ENCODE measurements around the gene CACNA2D4. TPM values are rescaled to one million over a fixed set of nuclear protein-coding genes. Genes with fewer than 3 reads are reported as not detected.

CACNA2D4 gene
- total and polyA plus RNA-seq, 2 donors (not counting 3 experiments of a cell fraction or from before 2014, with no cell fraction given), result 0.58 to 0.73 TPM

GRCh38 chr12:1862973-1863372, 55.5 kb downstream of the CACNA2D4 start:
- POLR2A ChIA-PET, result interaction anchor here (0.6 kb wide), 1 partner anchor 209 kb away, joined by 5 read pairs; no protein-coding TSS in a partner anchor
- intact Hi-C loops (cut with micrococcal nuclease), result no loop called here
- H3K4me2 ChIP-seq (ENCODE audit: insufficient read depth, low read length), result no peak overlapping the region
- H3K27ac ChIP-seq (ENCODE audit: insufficient read depth, low read depth, low read length), result no peak overlapping the region
- no peak overlapping the region for H3K4me3 ChIP-seq (replicated peaks in 1 of 3; ENCODE audit: insufficient read depth in 1 of 3, low read depth in 1 of 3, low read length in 3 of 3)
- CTCF ChIA-PET, result interaction anchor here (1.2 kb wide), 1 partner anchor 77 kb away, joined by 5 read pairs; no protein-coding TSS in a partner anchor
- DNase-seq (ENCODE audit: low read depth, low spot score) (no peak), FAIRE-seq (no peak)
- no peak overlapping the region for H3K9ac ChIP-seq (replicated peaks; ENCODE audit: extremely low read depth, insufficient read depth, low read length)
- no peaks in the 10 kb centered on the region for H3K9me1 ChIP-seq (replicated peaks; ENCODE audit: control insufficient read depth, extremely low read depth, insufficient read depth, low read length)
- no peaks in the 10 kb centered on the region for H3K36me3 ChIP-seq (ENCODE audit: control insufficient read depth in 2 of 2, extremely low read depth in 1 of 2, insufficient read depth in 2 of 2, low read length in 2 of 2)
- dilution Hi-C loops (cut with MboI; ENCODE audit: extremely low pct_ligation_motif_present, low sequenced_read_pairs), result no loop called here
- no peaks in the 10 kb centered on the region for H3K79me2 ChIP-seq (ENCODE audit: control insufficient read depth, insufficient read depth, low read length)
- TF ChIP-seq FOS (IDR thresholded peaks at IDR 0.05; ENCODE audit: borderline replicate concordance, insufficient read depth, low read length) (no peak), CTCF (IDR thresholded peaks at IDR 0.05; ENCODE audit: extremely low read depth in 1 of 2, insufficient read depth in 1 of 2, low read depth in 1 of 2, low read length in 2 of 2) (no peak), EZH2 (IDR thresholded peaks at IDR 0.05; ENCODE audit: borderline replicate concordance, low read depth, low read length, severe bottlenecking) (no peak), POLR2A (IDR thresholded peaks at IDR 0.05; ENCODE audit: low read depth, low read length) (no peak), JUN (IDR thresholded peaks at IDR 0.05; ENCODE audit: borderline replicate concordance, insufficient read depth, insufficient read length, low read depth) (no peak), MAX (IDR thresholded peaks at IDR 0.05; ENCODE audit: insufficient read depth, insufficient read length) (no peak), GATA2 (IDR thresholded peaks at IDR 0.05; ENCODE audit: insufficient read depth, insufficient read length, low read depth, low read length) (no peak), MYC (IDR thresholded peaks at IDR 0.05; ENCODE audit: low read depth, low read length) (no peak), POLR2AphosphoS5 (IDR thresholded peaks at IDR 0.05; ENCODE audit: insufficient read depth, low read depth, low read length) (no peak)
- peaks cover 0 to 4% of the 10 kb centered on the region in 2 experiments for H3K27me3 ChIP-seq (ENCODE audit: control insufficient read depth in 2 of 2, insufficient read depth in 2 of 2, low read length in 2 of 2)
- BruUV-seq (replicated peaks), result no TSS peak
- no peaks in the 10 kb centered on the region for H4K20me1 ChIP-seq (replicated peaks; ENCODE audit: control insufficient read depth, extremely low read depth, insufficient read depth, low read length)
- no peak overlapping the region for H2AFZ ChIP-seq (ENCODE audit: low read depth, low read length)
- H3K9me3 ChIP-seq (replicated peaks; ENCODE audit: control insufficient read depth, insufficient read depth, low read length), result no peaks in the 10 kb centered on the region
- no peaks in the 10 kb centered on the region for H3K4me1 ChIP-seq (ENCODE audit: control insufficient read depth, extremely low read depth, insufficient read depth, low read length)

Data from endothelial cell of umbilical vein (primary cell).